Astrocyte of the cerebellum (primary cell): Measurements from ENCODE around the gene CAPRIN2.

Source experiments
- DNase-seq: peaks from one replicate; pipeline ENCODE4 v3.0.0-alpha.2; 2011; ENCODE audit warnings: low read depth
- H3K4me3 ChIP-seq: 2 replicates; pipeline ENCODE4 v1.5.1; 2011; ENCODE audit warnings: mild to moderate bottlenecking, low read depth, low read length, moderate library complexity
- in situ Hi-C: cut with HindIII; loops from 2 replicates; pipeline ENCODE4 v1.10.0; 2017; ENCODE audit warnings: low sequenced_read_pairs
- TF ChIP-seq, protein P1 (sequence below): IDR thresholded peaks from 2 replicates; pipeline ENCODE4 v1.5.1; 2012; ENCODE audit warnings: low read length, low read depth, moderate library complexity, mild to moderate bottlenecking; ENCODE audit errors: missing control alignments

CAPRIN2 gene

DNA sequence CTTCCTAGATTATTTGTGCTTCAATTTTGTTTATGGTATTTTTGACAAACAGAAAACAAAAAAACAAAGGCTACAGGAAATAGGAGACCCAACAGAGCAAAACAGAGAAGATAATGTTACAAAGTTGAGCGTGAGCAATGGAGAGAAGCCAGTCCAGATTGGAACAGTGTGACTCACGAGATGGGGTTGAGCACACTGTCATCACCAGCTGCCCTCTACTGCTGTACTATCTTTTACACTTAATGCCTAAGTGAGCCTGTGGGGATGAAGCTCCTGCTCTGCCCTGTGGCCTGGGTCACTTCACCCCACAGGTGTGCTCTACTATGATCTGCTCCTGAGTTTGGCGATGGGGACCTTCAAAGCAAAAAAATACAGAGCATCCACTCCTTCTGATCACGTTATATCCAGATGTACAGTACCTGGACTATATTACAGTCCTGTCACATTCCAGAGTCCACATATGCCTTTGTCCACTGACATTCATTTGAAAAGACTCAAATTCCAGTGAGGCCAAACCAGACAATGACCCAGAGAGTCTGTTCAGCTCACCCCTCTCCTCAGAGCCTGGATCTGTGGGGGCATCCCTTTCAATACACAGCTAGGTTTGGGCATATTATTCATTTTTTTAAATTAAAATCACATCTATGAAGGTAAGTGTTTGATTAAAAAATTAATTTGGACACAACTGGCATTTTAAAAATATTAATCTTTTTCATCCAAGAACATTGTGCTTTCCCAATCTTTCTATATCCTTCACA lies 63.5 kb downstream of the CAPRIN2 start:
- DNase-seq, result peak; percentile 34
- TF ChIP-seq, protein P1, sequence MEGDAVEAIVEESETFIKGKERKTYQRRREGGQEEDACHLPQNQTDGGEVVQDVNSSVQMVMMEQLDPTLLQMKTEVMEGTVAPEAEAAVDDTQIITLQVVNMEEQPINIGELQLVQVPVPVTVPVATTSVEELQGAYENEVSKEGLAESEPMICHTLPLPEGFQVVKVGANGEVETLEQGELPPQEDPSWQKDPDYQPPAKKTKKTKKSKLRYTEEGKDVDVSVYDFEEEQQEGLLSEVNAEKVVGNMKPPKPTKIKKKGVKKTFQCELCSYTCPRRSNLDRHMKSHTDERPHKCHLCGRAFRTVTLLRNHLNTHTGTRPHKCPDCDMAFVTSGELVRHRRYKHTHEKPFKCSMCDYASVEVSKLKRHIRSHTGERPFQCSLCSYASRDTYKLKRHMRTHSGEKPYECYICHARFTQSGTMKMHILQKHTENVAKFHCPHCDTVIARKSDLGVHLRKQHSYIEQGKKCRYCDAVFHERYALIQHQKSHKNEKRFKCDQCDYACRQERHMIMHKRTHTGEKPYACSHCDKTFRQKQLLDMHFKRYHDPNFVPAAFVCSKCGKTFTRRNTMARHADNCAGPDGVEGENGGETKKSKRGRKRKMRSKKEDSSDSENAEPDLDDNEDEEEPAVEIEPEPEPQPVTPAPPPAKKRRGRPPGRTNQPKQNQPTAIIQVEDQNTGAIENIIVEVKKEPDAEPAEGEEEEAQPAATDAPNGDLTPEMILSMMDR, result no peak
- in situ Hi-C loops, result no loop called here
- H3K4me3 ChIP-seq, result no peak overlapping the region

GRCh38 chr12:30687265-30687986 lies 67.3 kb downstream of the CAPRIN2 start:
- no peak overlapping the region for H3K4me3 ChIP-seq
- DNase-seq, result no peak
- in situ Hi-C loops, result no loop called here
- TF ChIP-seq, protein P1, result no peak

DNA sequence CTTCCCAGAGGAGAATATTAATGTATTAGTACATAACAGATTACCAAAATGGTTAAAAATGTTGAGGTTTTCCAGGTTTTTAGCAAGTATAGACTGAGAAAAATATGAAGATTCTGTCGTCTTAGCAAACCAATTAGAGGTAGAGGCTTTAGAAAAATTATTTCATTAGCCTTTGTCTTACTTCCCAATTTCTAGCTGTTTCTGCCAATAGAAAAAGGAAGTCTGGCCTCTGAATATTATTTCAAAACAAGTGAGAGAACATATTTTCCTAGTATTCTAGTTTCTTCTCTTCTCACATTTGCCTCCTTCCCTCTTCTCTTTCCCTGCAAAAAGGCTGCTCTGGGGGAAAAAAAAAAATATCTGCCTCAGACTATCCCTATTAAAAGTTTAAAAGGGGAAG lies 75.5 kb downstream of the CAPRIN2 start:
- TF ChIP-seq, protein P1, result no peak
- in situ Hi-C loops, result no loop called here
- no peak overlapping the region for H3K4me3 ChIP-seq
- DNase-seq, result no peak

DNA sequence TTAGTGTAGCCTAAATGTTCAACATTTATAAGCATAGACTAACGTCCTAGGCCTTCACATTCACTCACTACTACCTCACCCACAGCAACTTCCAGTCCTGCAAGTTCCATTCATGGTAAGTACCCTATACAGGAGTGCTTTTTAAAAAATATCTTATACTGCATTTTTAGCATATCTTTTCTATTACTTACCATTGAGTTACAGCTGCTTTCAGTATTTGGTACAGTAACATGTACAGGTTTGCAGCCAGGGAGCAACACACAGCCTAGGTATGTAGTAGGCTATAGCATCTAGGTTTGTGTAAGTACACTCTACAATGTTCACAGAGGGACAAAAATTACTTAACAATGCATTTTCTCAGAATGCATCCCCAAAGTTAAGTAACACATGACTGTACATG lies 76.5 kb downstream of the CAPRIN2 start:
- DNase-seq, result no peak
- TF ChIP-seq, protein P1, result no peak
- no peak overlapping the region for H3K4me3 ChIP-seq
- in situ Hi-C loops, result no loop called here

GRCh38 chr12:30661210-30661609 lies 93.5 kb downstream of the CAPRIN2 start:
- no peak overlapping the region for H3K4me3 ChIP-seq
- no peak for DNase-seq
- in situ Hi-C loops, result no loop called here
- TF ChIP-seq, protein P1, result no peak
